IPS-15b (cell line): ENCODE results near the gene CACNB4.
"Not testable (repeated sequence)": the region's sequence is repeated elsewhere in the genome, so short reads cannot be mapped to it uniquely, and the experiment has no call there.

Experiments
- H3K27me3 ChIP-seq: one replicate; pipeline ENCODE4 v1.6.1; 2013; ENCODE audit warnings: low read length; ENCODE audit not compliant: control insufficient read depth, insufficient read depth
- H3K36me3 ChIP-seq: one replicate; pipeline ENCODE4 v1.6.1; 2013; ENCODE audit warnings: low read length; ENCODE audit not compliant: control insufficient read depth, insufficient read depth
- H3K4me1 ChIP-seq: one replicate; pipeline ENCODE4 v1.6.1; 2013; ENCODE audit warnings: mild to moderate bottlenecking, low read length; ENCODE audit not compliant: control insufficient read depth, insufficient read depth
- H3K4me3 ChIP-seq: one replicate; pipeline ENCODE4 v1.5.1; 2013; ENCODE audit warnings: low read depth, low read length
- H3K9ac ChIP-seq: one replicate; pipeline ENCODE4 v1.6.1; 2013; ENCODE audit warnings: low read depth, mild to moderate bottlenecking, low read length
- H3K9me3 ChIP-seq: one replicate; pipeline ENCODE4 v1.6.1; 2013; ENCODE audit warnings: mild to moderate bottlenecking, low read length; ENCODE audit not compliant: control insufficient read depth, insufficient read depth

The CACNB4 gene

GRCh38 chr2:152005607-152006006 is 93.2 kb downstream of the CACNB4 start:
- Histone ChIP-seq H3K27me3 (no peaks in the 10 kb centered on the region), H3K36me3 (no peaks in the 10 kb centered on the region), H3K4me3 (no peak overlapping the region), H3K9me3 (no peaks in the 10 kb centered on the region), H3K4me1 (no peaks in the 10 kb centered on the region), H3K9ac (no peak overlapping the region)

GRCh38 chr2:152003283-152003682 is 95.6 kb downstream of the CACNB4 start:
- not testable (repeated sequence) for H3K4me3 ChIP-seq, H3K4me1 ChIP-seq, H3K9ac ChIP-seq, H3K9me3 ChIP-seq, H3K36me3 ChIP-seq, H3K27me3 ChIP-seq

GRCh38 chr2:151999053-151999452 is 99.8 kb downstream of the CACNB4 start:
- Histone ChIP-seq H3K9ac (no peak overlapping the region), H3K9me3 (no peaks in the 10 kb centered on the region), H3K4me3 (no peak overlapping the region), H3K27me3 (no peaks in the 10 kb centered on the region), H3K36me3 (no peaks in the 10 kb centered on the region), H3K4me1 (no peaks in the 10 kb centered on the region)

- Histone ChIP-seq H3K9ac (no peak overlapping the region), H3K4me1 (no peaks in the 10 kb centered on the region), H3K4me3 (no peak overlapping the region), H3K36me3 (no peaks in the 10 kb centered on the region), H3K9me3 (no peaks in the 10 kb centered on the region), H3K27me3 (no peaks in the 10 kb centered on the region)
These were observed 102.4 kb downstream of the CACNB4 start for GRCh38 chr2:151996243-151997003.

GRCh38 chr2:151995161-151995557 is 103.7 kb downstream of the CACNB4 start:
- no peak overlapping the region for H3K9ac ChIP-seq
- H3K36me3 ChIP-seq: no peaks in the 10 kb centered on the region
- no peaks in the 10 kb centered on the region for H3K4me1 ChIP-seq
- no peaks in the 10 kb centered on the region for H3K27me3 ChIP-seq
- H3K4me3 ChIP-seq: no peak overlapping the region
- no peaks in the 10 kb centered on the region for H3K9me3 ChIP-seq

- not testable (repeated sequence) for H3K4me3 ChIP-seq, H3K36me3 ChIP-seq, H3K4me1 ChIP-seq, H3K9me3 ChIP-seq, H3K9ac ChIP-seq, H3K27me3 ChIP-seq
These were observed 104.7 kb downstream of the CACNB4 start for GRCh38 chr2:151994178-151994577.

- Histone ChIP-seq H3K36me3 (no peaks in the 10 kb centered on the region), H3K27me3 (no peaks in the 10 kb centered on the region), H3K4me3 (no peak overlapping the region), H3K9ac (no peak overlapping the region), H3K9me3 (no peaks in the 10 kb centered on the region), H3K4me1 (no peaks in the 10 kb centered on the region)
These were observed 107.8 kb downstream of the CACNB4 start for GRCh38 chr2:151991010-151991409.

- Histone ChIP-seq H3K4me3 (no peak overlapping the region), H3K9ac (no peak overlapping the region)
These were observed 109.5 kb downstream of the CACNB4 start for GRCh38 chr2:151989378-151989777.

GRCh38 chr2:151987484-151987883 is 111.4 kb downstream of the CACNB4 start:
- Histone ChIP-seq H3K4me1 (no peaks in the 10 kb centered on the region), H3K9me3 (no peaks in the 10 kb centered on the region), H3K4me3 (no peak overlapping the region), H3K9ac (no peak overlapping the region), H3K27me3 (no peaks in the 10 kb centered on the region), H3K36me3 (no peaks in the 10 kb centered on the region)

More at GRCh38 chr2:151989378-151989777, 109.5 kb downstream of the CACNB4 start:
- Histone ChIP-seq H3K36me3 (no peaks in the 10 kb centered on the region), H3K9me3 (no peaks in the 10 kb centered on the region), H3K27me3 (no peaks in the 10 kb centered on the region), H3K4me1 (no peaks in the 10 kb centered on the region)

GRCh38 chr2:151984424-151985083 is 114.3 kb downstream of the CACNB4 start:
- no peaks in the 10 kb centered on the region for H3K36me3 ChIP-seq
- no peak overlapping the region for H3K9ac ChIP-seq
- no peak overlapping the region for H3K4me3 ChIP-seq
- no peaks in the 10 kb centered on the region for H3K27me3 ChIP-seq
- no peaks in the 10 kb centered on the region for H3K4me1 ChIP-seq
- no peaks in the 10 kb centered on the region for H3K9me3 ChIP-seq

- Histone ChIP-seq H3K4me3 (no peak overlapping the region), H3K9ac (no peak overlapping the region)
These were observed 115.6 kb downstream of the CACNB4 start for GRCh38 chr2:151983221-151983620.

GRCh38 chr2:151981886-151982285 is 117.0 kb downstream of the CACNB4 start:
- H3K9ac ChIP-seq: no peak overlapping the region

More at GRCh38 chr2:151983221-151983620, 115.6 kb downstream of the CACNB4 start:
- no peaks in the 10 kb centered on the region for H3K9me3 ChIP-seq
- no peaks in the 10 kb centered on the region for H3K4me1 ChIP-seq
- H3K36me3 ChIP-seq: no peaks in the 10 kb centered on the region
- H3K27me3 ChIP-seq: no peaks in the 10 kb centered on the region

More at GRCh38 chr2:151981886-151982285, 117.0 kb downstream of the CACNB4 start:
- Histone ChIP-seq H3K4me1 (no peaks in the 10 kb centered on the region), H3K4me3 (no peak overlapping the region), H3K27me3 (no peaks in the 10 kb centered on the region), H3K9me3 (no peaks in the 10 kb centered on the region), H3K36me3 (no peaks in the 10 kb centered on the region)
